Neutrophil (primary cell): ENCODE results near the gene TARS2.

ENCODE experiments used
- H3K27ac ChIP-seq: fragments of 200-600 bp; sonication (generic); 2 replicates; pipeline ENCODE4 v1.5.1; 2016; ENCODE audit warnings: mild to moderate bottlenecking, moderate library complexity
- H3K27me3 ChIP-seq: fragments of 200-600 bp; sonication (generic); 2 replicates; pipeline ENCODE4 v1.6.0; 2016; ENCODE audit warnings: mild to moderate bottlenecking
- H3K36me3 ChIP-seq: fragments of 200-600 bp; sonication (generic); 2 replicates; pipeline ENCODE4 v1.5.1; 2017
- H3K4me1 ChIP-seq, 2 experiments: fragments of 200-600 bp in 1 of 2; sonication (generic) in 1 of 2; 1 replicate in 1 of 2; 2 replicates in 1 of 2; pipeline versions ENCODE4 v1.5.1 to v1.6.1; 2013 to 2016; ENCODE audit warnings: low read depth in 1 of 2, low read length in 1 of 2, mild to moderate bottlenecking in 1 of 2, moderate library complexity in 1 of 2; ENCODE audit not compliant: control insufficient read depth in 1 of 2, insufficient read depth in 1 of 2
- H3K4me3 ChIP-seq, 2 experiments: fragments of 200-600 bp in 1 of 2; sonication (generic) in 1 of 2; 1 replicate in 1 of 2; 2 replicates in 1 of 2; pipeline ENCODE4 v1.5.1; 2013 to 2016; ENCODE audit warnings: low read depth in 1 of 2, low read length in 1 of 2, mild to moderate bottlenecking in 1 of 2, moderate library complexity in 1 of 2
- H3K9me3 ChIP-seq: fragments of 200-600 bp; sonication (generic); 2 replicates; pipeline ENCODE4 v1.5.1; 2016
- TF ChIP-seq, protein P1 (sequence below): fragments of 200-600 bp; sonication (generic); IDR thresholded peaks from 2 replicates; pipeline ENCODE4 v1.5.1; 2016; ENCODE audit warnings: antibody characterized with exemption

Gene TARS2

DNA sequence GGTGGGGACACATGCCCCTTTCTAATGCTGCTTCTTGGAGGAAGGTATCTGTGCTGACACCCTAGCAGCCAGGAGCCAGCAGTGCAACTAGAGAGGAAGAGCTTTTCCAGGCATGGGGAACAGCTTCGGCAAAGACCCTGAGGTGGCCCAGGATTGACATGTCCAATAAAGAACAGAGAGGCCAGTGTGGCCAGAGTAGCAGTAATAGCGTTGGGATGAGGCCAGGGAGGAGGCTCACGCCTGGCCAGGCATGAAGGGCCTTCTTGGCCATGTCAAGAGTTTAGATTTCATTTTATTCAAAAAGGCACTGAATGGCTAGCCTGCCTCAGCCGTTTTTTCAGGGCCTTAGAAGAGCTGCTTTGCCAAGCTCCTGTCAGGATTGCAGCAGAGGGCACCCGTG, 45.6 kb downstream of the TARS2 start:
- H3K4me3 ChIP-seq, result no peak overlapping the region
- H3K9me3 ChIP-seq, result no peaks in the 10 kb centered on the region
- no peaks in the 10 kb centered on the region for H3K4me1 ChIP-seq
- no peaks in the 10 kb centered on the region for H3K36me3 ChIP-seq
- H3K27ac ChIP-seq, result no peak overlapping the region
- TF ChIP-seq, protein P1, sequence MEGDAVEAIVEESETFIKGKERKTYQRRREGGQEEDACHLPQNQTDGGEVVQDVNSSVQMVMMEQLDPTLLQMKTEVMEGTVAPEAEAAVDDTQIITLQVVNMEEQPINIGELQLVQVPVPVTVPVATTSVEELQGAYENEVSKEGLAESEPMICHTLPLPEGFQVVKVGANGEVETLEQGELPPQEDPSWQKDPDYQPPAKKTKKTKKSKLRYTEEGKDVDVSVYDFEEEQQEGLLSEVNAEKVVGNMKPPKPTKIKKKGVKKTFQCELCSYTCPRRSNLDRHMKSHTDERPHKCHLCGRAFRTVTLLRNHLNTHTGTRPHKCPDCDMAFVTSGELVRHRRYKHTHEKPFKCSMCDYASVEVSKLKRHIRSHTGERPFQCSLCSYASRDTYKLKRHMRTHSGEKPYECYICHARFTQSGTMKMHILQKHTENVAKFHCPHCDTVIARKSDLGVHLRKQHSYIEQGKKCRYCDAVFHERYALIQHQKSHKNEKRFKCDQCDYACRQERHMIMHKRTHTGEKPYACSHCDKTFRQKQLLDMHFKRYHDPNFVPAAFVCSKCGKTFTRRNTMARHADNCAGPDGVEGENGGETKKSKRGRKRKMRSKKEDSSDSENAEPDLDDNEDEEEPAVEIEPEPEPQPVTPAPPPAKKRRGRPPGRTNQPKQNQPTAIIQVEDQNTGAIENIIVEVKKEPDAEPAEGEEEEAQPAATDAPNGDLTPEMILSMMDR, result no peak
- H3K27me3 ChIP-seq, result no peaks in the 10 kb centered on the region

DNA sequence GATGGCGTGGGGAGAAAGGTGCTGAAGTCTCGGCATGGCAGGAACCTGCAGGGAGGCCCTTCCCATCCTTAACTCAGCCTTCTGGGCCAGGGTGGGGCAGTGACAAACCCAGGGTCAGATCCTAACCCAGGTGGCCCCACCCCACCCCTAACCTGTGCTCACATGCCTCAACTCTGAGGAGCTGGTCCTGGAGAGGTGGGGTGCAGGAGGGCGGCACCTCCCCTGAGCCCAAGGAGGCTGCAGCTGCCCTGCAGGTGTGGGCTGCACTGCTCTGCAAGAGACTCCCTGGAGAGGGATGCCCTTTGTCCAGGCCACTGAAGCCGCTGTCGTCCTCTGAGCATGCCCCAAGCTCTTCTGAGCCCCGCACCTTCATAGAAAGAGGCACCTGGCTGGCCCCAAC, 46.8 kb downstream of the TARS2 start:
- TF ChIP-seq, protein P1, result no peak
- Histone ChIP-seq H3K4me1 (no peaks in the 10 kb centered on the region), H3K27ac (no peak overlapping the region)

DNA sequence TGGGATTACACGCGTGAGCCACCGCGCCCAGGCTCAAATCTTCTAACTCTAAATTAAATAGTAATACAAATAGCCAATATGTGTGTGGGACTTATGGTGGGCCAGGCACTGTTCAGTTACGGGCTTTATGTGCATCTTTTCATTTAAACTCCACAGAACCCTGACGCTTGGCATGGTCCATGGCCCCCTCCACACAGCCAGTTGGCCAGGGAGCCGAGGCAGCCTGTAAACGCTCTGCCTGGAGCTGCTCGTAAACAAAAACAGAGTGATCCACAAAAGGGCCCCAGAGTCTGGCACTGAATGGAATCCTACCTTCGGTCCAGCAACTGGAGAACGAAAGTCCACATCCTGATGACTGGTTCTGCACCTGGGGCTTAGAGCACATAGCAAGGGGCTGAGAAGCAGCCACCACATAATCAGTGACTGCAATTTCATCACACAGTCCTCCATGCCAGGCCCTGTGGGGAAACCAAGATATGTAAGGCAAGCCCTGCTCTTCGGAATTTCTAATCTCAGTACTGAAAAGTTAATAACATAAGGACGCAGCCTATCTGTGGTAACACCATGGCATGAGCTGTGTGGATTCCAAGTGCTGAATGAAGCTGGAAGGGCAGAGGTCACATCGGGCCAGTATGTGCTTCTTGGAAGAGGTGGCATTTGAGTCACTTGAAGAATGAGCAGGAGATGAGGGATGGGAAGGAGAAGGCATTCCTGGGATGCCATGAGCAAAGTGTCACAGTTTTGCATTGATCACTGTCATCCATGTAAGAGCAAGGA, 48.5 kb downstream of the TARS2 start:
- no peaks in the 10 kb centered on the region for H3K4me1 ChIP-seq
- H3K9me3 ChIP-seq, result no peaks in the 10 kb centered on the region
- no peaks in the 10 kb centered on the region for H3K36me3 ChIP-seq
- no peak overlapping the region for H3K4me3 ChIP-seq
- TF ChIP-seq, protein P1, result no peak
- H3K27ac ChIP-seq, result no peak overlapping the region
- H3K27me3 ChIP-seq, result no peaks in the 10 kb centered on the region

More for the DNA sequence above, 46.8 kb downstream of the TARS2 start:
- Histone ChIP-seq H3K27me3 (no peaks in the 10 kb centered on the region), H3K4me3 (no peak overlapping the region), H3K9me3 (no peaks in the 10 kb centered on the region), H3K36me3 (no peaks in the 10 kb centered on the region)

DNA sequence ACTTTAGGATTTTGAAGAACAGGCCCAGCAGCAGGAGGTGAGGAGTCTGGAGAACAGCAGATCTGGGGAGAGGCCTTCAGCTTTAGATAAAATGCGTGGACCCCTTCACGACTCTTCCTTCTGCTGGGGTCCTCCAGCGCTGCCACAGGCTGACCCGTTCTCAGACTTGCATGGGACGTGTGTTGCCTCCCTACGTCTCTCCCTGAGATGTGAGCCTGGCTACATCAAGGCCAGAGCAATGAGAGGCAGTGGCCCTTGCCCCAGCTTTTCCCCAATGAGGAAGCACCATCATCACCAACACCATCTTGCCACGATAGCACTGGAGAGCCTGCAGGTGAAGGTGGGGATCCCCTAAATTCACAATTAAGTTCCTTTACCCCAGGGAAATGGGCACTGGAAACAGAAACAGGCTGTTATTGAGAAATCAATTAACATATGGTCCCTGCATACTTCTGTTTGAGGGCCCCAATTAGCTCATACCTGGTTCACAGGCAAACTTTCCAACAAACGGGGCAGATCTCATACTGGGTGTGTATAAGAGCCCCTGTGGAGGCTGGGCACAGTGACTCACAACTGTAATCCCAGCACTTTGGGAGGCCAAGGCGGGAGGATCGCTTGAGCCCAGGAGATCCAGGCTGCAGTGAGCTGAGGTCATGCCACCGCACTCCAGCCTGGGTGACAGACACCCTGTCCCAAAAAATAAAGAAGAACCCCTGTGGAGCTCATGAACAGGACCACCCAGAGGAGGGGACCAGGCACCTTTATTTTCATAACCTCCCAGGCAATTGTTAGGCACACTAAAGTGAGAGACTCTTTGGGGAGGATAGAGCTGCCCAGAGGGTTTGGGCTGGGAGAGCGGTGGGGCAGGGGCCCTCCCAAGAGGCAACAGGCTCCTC, 49.9 kb downstream of the TARS2 start:
- H3K4me1 ChIP-seq, result no peaks in the 10 kb centered on the region
- TF ChIP-seq, protein P1, result no peak
- H3K36me3 ChIP-seq, result no peaks in the 10 kb centered on the region
- H3K4me3 ChIP-seq, result no peak overlapping the region
- H3K27ac ChIP-seq, result no peak overlapping the region
- no peaks in the 10 kb centered on the region for H3K9me3 ChIP-seq
- H3K27me3 ChIP-seq, result no peaks in the 10 kb centered on the region

DNA sequence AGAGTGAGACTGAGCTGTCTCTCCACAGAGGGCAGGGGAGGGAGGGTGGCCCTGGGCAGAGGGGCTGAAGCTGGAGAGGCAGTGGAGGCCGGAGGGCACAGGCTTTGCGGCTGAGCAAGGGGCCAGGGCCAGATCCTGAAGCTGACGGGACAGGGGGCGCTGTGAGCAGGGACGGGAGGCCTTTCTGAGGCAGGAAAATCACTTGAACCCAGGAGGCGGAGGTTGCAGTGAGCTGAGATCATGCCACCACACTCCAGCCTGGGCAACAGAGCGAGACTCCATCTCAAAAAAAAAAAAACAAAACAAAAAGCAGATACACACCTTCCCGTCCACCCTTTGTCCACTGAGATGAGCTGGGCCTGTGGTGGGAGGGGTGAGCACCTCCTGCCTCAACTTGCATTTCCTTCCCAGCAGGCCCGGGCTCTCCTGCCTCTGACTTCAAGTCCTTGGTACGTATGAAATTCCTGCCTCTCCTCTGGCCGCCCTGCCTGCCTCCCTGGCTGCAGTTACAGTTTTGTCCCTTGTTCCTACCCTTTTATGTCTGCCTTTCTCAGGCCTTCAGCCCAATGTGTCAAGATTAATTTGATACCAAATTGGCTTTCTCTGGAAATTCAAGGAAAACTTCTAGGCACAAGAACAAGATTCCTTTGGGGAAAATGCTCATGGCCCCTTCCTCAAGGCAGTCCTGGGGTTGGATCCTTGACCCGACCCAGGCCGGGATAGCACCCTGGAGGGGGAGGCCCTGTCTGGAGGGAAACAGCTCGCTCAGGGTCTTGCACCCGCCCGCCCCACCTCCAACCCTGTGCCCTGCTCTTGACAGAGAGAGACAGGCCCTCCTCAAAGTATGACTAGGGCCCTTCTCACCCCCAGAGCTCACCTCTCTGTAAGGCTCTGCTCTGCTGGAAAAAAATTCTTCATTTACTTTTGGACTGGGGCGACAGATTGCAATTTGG, 50.8 kb downstream of the TARS2 start:
- H3K9me3 ChIP-seq, result no peaks in the 10 kb centered on the region
- TF ChIP-seq, protein P1, result no peak
- no peaks in the 10 kb centered on the region for H3K4me1 ChIP-seq
- no peak overlapping the region for H3K27ac ChIP-seq
- no peaks in the 10 kb centered on the region for H3K27me3 ChIP-seq
- H3K36me3 ChIP-seq, result no peaks in the 10 kb centered on the region
- H3K4me3 ChIP-seq, result no peak overlapping the region
